Measurements from ENCODE around the gene ALDH1L2.

GRCh38 chr12:105107494-105108371 is 23.5 kb upstream of the ALDH1L2 start, which contains the start of gene WASHC4:
- TF ChIP-seq CTCF (IDR thresholded peaks at IDR 0.05) (no peak; the same call in 1 of the 2 replicates), ZFX (IDR thresholded peaks at IDR 0.05; ENCODE audit: borderline replicate concordance) (no peak)
